Uterus (tissue), 2 donors: ENCODE measurements around the gene CCDC91.

Source experiments
- CTCF ChIP-seq, 4 experiments: fragments of 200-600 bp in 2 of 4; fragments of 450-650 bp in 2 of 4; sonication (generic) in 2 of 4; IDR thresholded peaks; one replicate each; pipeline ENCODE4 v1.5.1; 2016 to 2019; ENCODE audit warnings: antibody characterized with exemption in 4 of 4, mild to moderate bottlenecking in 2 of 4, moderate library complexity in 1 of 4
- POLR2A ChIP-seq, 2 donors: fragments of 450-650 bp; IDR thresholded peaks; one replicate each; pipeline ENCODE4 v1.6.1; 2016; ENCODE audit warnings: antibody characterized with exemption in 2 of 2, mild to moderate bottlenecking in 1 of 2, moderate library complexity in 1 of 2

GRCh38 chr12:28543021-28543890 lies 353.0 kb downstream of the CCDC91 start:
- TF ChIP-seq CTCF (IDR thresholded peaks at IDR 0.05) (no peak), POLR2A (IDR thresholded peaks at IDR 0.05) (no peak)
